ENCODE measurements around the gene PROS1.
"Not testable (repeated sequence)": the region's sequence is repeated elsewhere in the genome, so short reads cannot be mapped to it uniquely, and the experiment has no call there.

DNA sequence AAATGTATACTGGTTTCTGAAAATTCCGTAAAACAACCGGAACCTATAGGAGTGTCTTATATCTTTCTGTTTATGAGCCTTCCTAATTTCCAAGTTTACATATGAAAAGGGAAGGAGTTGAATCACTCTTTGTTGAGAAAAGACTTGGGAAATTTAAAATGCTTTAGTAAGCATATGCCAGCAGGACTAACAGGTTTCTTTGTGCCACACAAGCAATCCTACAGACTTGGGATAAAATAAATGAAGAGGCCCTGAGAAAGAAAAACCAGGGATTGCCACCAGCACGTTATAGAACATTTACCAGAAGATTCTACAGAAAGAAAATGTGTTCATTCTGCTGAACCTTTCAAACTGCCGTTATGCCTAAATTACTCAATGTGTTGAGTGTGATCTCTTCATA lies 96.3 kb downstream of the PROS1 start:
- TF ChIP-seq, protein P1, sequence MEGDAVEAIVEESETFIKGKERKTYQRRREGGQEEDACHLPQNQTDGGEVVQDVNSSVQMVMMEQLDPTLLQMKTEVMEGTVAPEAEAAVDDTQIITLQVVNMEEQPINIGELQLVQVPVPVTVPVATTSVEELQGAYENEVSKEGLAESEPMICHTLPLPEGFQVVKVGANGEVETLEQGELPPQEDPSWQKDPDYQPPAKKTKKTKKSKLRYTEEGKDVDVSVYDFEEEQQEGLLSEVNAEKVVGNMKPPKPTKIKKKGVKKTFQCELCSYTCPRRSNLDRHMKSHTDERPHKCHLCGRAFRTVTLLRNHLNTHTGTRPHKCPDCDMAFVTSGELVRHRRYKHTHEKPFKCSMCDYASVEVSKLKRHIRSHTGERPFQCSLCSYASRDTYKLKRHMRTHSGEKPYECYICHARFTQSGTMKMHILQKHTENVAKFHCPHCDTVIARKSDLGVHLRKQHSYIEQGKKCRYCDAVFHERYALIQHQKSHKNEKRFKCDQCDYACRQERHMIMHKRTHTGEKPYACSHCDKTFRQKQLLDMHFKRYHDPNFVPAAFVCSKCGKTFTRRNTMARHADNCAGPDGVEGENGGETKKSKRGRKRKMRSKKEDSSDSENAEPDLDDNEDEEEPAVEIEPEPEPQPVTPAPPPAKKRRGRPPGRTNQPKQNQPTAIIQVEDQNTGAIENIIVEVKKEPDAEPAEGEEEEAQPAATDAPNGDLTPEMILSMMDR (IDR thresholded peaks at IDR 0.05) = not testable (repeated sequence)
- TF ChIP-seq POLR2A (IDR thresholded peaks at IDR 0.05) = not testable (repeated sequence)
